KMS-11 (cell line): ENCODE data around the gene ROR1.

ENCODE experiments used
- H2AFZ ChIP-seq: fragments of 200-600 bp; sonication (generic); 2 replicates; pipeline ENCODE4 v1.6.1; 2016; ENCODE audit warnings: antibody characterized with exemption, mixed run types, low read depth
- H3K27ac ChIP-seq: fragments of 200-600 bp; sonication (generic); 2 replicates; pipeline ENCODE4 v1.6.1; 2016; ENCODE audit warnings: mild to moderate bottlenecking, mixed run types
- H3K27me3 ChIP-seq: fragments of 200-600 bp; sonication (generic); 2 replicates; pipeline ENCODE4 v1.6.1; 2017; ENCODE audit warnings: mild to moderate bottlenecking, low read depth, mixed run types, moderate library complexity; ENCODE audit not compliant: insufficient read depth
- H3K36me3 ChIP-seq: fragments of 200-600 bp; sonication (generic); 2 replicates; pipeline ENCODE4 v1.6.1; 2017; ENCODE audit warnings: mild to moderate bottlenecking, mixed run types; ENCODE audit not compliant: insufficient read depth
- H3K4me1 ChIP-seq: fragments of 200-600 bp; sonication (generic); 2 replicates; pipeline ENCODE4 v1.6.1; 2016; ENCODE audit warnings: mild to moderate bottlenecking, low read depth, mixed run types; ENCODE audit not compliant: poor library complexity, severe bottlenecking
- H3K4me2 ChIP-seq: fragments of 200-600 bp; sonication (generic); 2 replicates; pipeline ENCODE4 v1.7.0; 2016; ENCODE audit warnings: mild to moderate bottlenecking, mixed run types
- H3K4me3 ChIP-seq: fragments of 200-600 bp; sonication (generic); IDR thresholded peaks from 2 replicates; pipeline ENCODE4 v1.6.1; 2017; ENCODE audit warnings: low read depth, low read length, mixed read lengths; ENCODE audit not compliant: insufficient read depth
- H3K79me2 ChIP-seq: fragments of 200-600 bp; sonication (generic); 2 replicates; pipeline ENCODE4 v1.6.1; 2016; ENCODE audit warnings: low read depth, mixed run types; ENCODE audit not compliant: insufficient read depth
- H3K9ac ChIP-seq: fragments of 200-600 bp; sonication (generic); 2 replicates; pipeline ENCODE4 v1.6.1; 2016; ENCODE audit warnings: mild to moderate bottlenecking, mixed run types
- H4K20me1 ChIP-seq: fragments of 200-600 bp; sonication (generic); 2 replicates; pipeline ENCODE4 v1.6.1; 2016; ENCODE audit warnings: mild to moderate bottlenecking, mixed run types; ENCODE audit not compliant: insufficient read depth
- TF ChIP-seq, protein P1 (sequence below): fragments of 200-600 bp; sonication (generic); conservative IDR thresholded peaks from 2 replicates; pipeline ENCODE4 v1.6.1; 2017; ENCODE audit warnings: low read depth, mild to moderate bottlenecking, antibody characterized with exemption, low read length, moderate library complexity, mixed read lengths

ROR1 gene

DNA sequence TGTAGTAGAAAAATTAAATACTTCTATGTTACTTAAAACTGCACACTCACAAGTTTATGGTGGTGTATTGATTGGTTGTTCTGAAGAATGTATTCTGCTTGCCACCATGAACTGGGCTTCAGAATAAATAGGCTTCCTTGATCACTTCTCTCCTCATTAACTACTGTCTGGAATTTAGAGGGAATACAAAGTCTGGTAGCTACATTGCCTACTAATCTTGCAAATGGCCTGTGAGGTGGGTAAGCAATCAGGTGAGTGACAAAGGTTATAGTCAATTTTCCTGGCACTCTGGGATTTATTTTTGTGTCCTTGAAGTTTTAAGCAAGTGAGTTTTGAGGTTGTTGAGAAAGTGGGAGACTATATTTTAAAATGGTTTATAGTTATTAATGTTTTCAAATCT is 101.8 kb downstream of the ROR1 start:
- no peak overlapping the region for H3K9ac ChIP-seq
- H3K27me3 ChIP-seq, result no peaks in the 10 kb centered on the region
- no peaks in the 10 kb centered on the region for H3K4me1 ChIP-seq
- H3K4me3 ChIP-seq, result no peak overlapping the region
- H3K4me2 ChIP-seq, result no peak overlapping the region
- H3K36me3 ChIP-seq, result no peaks in the 10 kb centered on the region
- no peaks in the 10 kb centered on the region for H4K20me1 ChIP-seq
- no peak overlapping the region for H2AFZ ChIP-seq
- H3K27ac ChIP-seq, result no peak overlapping the region
- TF ChIP-seq, protein P1, sequence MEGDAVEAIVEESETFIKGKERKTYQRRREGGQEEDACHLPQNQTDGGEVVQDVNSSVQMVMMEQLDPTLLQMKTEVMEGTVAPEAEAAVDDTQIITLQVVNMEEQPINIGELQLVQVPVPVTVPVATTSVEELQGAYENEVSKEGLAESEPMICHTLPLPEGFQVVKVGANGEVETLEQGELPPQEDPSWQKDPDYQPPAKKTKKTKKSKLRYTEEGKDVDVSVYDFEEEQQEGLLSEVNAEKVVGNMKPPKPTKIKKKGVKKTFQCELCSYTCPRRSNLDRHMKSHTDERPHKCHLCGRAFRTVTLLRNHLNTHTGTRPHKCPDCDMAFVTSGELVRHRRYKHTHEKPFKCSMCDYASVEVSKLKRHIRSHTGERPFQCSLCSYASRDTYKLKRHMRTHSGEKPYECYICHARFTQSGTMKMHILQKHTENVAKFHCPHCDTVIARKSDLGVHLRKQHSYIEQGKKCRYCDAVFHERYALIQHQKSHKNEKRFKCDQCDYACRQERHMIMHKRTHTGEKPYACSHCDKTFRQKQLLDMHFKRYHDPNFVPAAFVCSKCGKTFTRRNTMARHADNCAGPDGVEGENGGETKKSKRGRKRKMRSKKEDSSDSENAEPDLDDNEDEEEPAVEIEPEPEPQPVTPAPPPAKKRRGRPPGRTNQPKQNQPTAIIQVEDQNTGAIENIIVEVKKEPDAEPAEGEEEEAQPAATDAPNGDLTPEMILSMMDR, result no peak
- no peaks in the 10 kb centered on the region for H3K79me2 ChIP-seq

DNA sequence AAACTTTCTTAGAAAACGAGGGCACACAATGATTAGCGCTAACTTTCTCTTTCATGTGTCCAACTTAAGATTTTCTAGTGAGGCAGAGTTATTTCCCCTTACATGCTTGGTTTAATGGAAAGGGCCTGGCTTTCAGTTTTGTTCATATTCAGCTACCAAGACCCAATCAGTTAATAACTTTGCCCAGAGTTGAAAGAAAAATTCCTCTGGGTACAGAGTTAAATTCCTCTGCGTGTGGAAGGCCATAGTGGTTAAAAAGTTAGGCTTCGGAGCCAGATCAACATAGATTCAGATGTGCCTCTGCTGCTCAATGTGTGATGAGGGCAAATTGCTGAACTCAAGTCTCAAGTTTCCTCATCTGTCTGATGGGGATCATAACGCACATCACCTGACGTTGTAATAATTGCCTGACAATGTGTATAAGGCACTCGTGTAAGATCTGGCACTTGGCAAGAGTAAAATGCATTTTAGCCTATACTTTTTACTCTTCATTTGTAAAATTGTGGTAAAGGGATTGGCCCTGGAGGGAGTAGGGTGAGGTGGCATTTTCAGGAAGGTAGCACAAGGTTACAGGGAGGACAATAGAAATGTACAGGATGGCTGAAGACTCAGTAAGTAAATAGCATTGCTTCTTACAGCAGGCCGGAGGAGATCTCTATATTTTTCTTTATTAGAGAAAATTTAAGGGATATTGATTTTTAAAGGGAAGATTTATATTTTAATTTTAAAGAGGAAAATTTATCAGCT is 103.4 kb downstream of the ROR1 start:
- no peaks in the 10 kb centered on the region for H3K27me3 ChIP-seq
- H3K79me2 ChIP-seq, result no peaks in the 10 kb centered on the region
- no peak overlapping the region for H3K4me3 ChIP-seq
- H4K20me1 ChIP-seq, result no peaks in the 10 kb centered on the region
- no peak overlapping the region for H3K4me2 ChIP-seq
- no peaks in the 10 kb centered on the region for H3K36me3 ChIP-seq
- TF ChIP-seq, protein P1, result no peak
- no peak overlapping the region for H3K27ac ChIP-seq
- no peak overlapping the region for H2AFZ ChIP-seq
- H3K4me1 ChIP-seq, result no peaks in the 10 kb centered on the region
- H3K9ac ChIP-seq, result no peak overlapping the region

DNA sequence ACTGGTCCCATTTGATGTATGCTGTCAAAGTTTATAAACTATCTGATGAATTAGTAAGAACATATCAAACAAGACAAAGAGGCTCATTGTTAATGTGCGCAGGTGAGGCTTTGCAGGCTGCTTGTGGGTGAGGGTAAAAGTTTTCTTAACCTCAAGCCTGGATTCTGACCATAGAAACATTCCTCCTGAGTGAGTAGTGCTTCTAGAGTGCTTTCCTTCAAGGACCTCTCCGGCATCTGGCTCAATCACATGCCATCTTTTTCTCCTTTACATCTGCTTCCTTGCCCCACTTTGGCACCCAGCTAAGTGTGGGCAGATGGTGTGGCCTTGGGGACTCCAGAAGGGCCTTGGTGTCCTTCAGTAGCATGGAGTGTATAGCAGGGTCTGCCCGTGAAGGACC is 104.0 kb downstream of the ROR1 start:
- H3K27me3 ChIP-seq, result no peaks in the 10 kb centered on the region
- H4K20me1 ChIP-seq, result no peaks in the 10 kb centered on the region
- H3K4me2 ChIP-seq, result no peak overlapping the region
- H3K9ac ChIP-seq, result no peak overlapping the region
- H3K79me2 ChIP-seq, result no peaks in the 10 kb centered on the region
- no peak overlapping the region for H2AFZ ChIP-seq
- TF ChIP-seq, protein P1, result no peak
- H3K27ac ChIP-seq, result no peak overlapping the region
- H3K36me3 ChIP-seq, result no peaks in the 10 kb centered on the region
- H3K4me1 ChIP-seq, result no peaks in the 10 kb centered on the region
- no peak overlapping the region for H3K4me3 ChIP-seq

DNA sequence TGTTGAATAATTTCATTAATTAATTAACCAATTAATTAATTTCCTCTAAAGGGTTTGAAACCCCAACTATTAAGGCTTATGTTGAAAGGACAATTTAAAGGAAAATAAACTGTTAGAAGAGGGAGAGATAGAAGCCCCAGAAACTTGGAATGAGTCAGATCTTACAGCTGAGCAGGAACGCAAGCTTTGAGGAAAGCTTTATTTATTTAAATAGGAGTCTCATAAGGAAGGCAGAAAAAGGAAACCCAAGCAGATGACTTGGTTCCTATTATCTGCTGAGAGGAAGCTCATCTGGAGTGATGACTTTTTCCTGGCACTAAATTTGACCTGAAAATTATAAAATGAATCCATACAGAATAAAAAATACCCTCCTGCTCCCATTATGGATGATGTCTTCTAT is 105.1 kb downstream of the ROR1 start:
- Histone ChIP-seq H3K27me3 (no peaks in the 10 kb centered on the region), H3K4me2 (no peak overlapping the region), H3K36me3 (no peaks in the 10 kb centered on the region), H3K79me2 (no peaks in the 10 kb centered on the region), H2AFZ (no peak overlapping the region), H3K4me1 (no peaks in the 10 kb centered on the region), H3K4me3 (no peak overlapping the region), H4K20me1 (no peaks in the 10 kb centered on the region), H3K9ac (no peak overlapping the region), H3K27ac (no peak overlapping the region)
- TF ChIP-seq, protein P1, result no peak
